ENCODE data around the gene COMP.

Gene COMP

GRCh38 chr19:18761531-18762110 is 29.5 kb downstream of the COMP start:
- Histone ChIP-seq H3K36me3 (ENCODE audit: low read length) (no peaks in the 10 kb centered on the region), H3K27ac (ENCODE audit: low read depth, low read length) (no peak overlapping the region), H3K9me2 (replicated peaks; ENCODE audit: insufficient read depth, low read length) (no peaks in the 10 kb centered on the region), H3K4me2 (ENCODE audit: low read depth, low read length, poor library complexity, severe bottlenecking) (no peak overlapping the region), H4K20me1 (ENCODE audit: low read depth, low read length) (no peaks in the 10 kb centered on the region), H3K4me3 (ENCODE audit: insufficient read depth, low read length, poor library complexity, severe bottlenecking) (no peak overlapping the region), H3K9me3 (ENCODE audit: insufficient read depth, low read length) (no peaks in the 10 kb centered on the region), H3K9ac (ENCODE audit: low read length) (no peak overlapping the region), H2AFZ (ENCODE audit: low read depth, low read length, severe bottlenecking) (no peak overlapping the region), H3K27me3 (ENCODE audit: low read length) (no peaks in the 10 kb centered on the region), H3F3A (ENCODE audit: insufficient read depth) (no peaks in the 10 kb centered on the region), H3K79me2 (ENCODE audit: insufficient read depth, low read length) (no peaks in the 10 kb centered on the region)
- no peak for TF ChIP-seq EZH2phosphoT487 (conservative IDR thresholded peaks at IDR 0.05; ENCODE audit: low read length)
- no peak for TF ChIP-seq CTCF (IDR thresholded peaks at IDR 0.05; ENCODE audit: insufficient read depth, low read length, poor library complexity, severe bottlenecking)

- no peaks in the 10 kb centered on the region for H3K36me3 ChIP-seq (ENCODE audit: low read length)
- no peak for TF ChIP-seq EZH2phosphoT487 (conservative IDR thresholded peaks at IDR 0.05; ENCODE audit: low read length)
- TF ChIP-seq CTCF (IDR thresholded peaks at IDR 0.05; ENCODE audit: insufficient read depth, low read length, poor library complexity, severe bottlenecking) = no peak
- no peaks in the 10 kb centered on the region for H3K27me3 ChIP-seq (ENCODE audit: low read length)
- no peak overlapping the region for H2AFZ ChIP-seq (ENCODE audit: low read depth, low read length, severe bottlenecking)
- no peaks in the 10 kb centered on the region for H3K9me2 ChIP-seq (replicated peaks; ENCODE audit: insufficient read depth, low read length)
- H3K4me3 ChIP-seq (ENCODE audit: insufficient read depth, low read length, poor library complexity, severe bottlenecking) = no peak overlapping the region
- H3K9me3 ChIP-seq (ENCODE audit: insufficient read depth, low read length) = no peaks in the 10 kb centered on the region
- H3K9ac ChIP-seq (ENCODE audit: low read length) = no peak overlapping the region
- no peak overlapping the region for H3K27ac ChIP-seq (ENCODE audit: low read depth, low read length)
- no peaks in the 10 kb centered on the region for H3F3A ChIP-seq (ENCODE audit: insufficient read depth)
- H3K79me2 ChIP-seq (ENCODE audit: insufficient read depth, low read length) = no peaks in the 10 kb centered on the region
- no peak overlapping the region for H3K4me2 ChIP-seq (ENCODE audit: low read depth, low read length, poor library complexity, severe bottlenecking)
- no peaks in the 10 kb centered on the region for H4K20me1 ChIP-seq (ENCODE audit: low read depth, low read length)
Observed at GRCh38 chr19:18760440-18761383, 30.4 kb downstream of the COMP start.

- H3F3A ChIP-seq (ENCODE audit: insufficient read depth) = no peaks in the 10 kb centered on the region
- TF ChIP-seq EZH2phosphoT487 (conservative IDR thresholded peaks at IDR 0.05; ENCODE audit: low read length) = no peak
- no peak for TF ChIP-seq CTCF (IDR thresholded peaks at IDR 0.05; ENCODE audit: insufficient read depth, low read length, poor library complexity, severe bottlenecking)
- H3K9ac ChIP-seq (ENCODE audit: low read length) = no peak overlapping the region
- no peak overlapping the region for H3K4me3 ChIP-seq (ENCODE audit: insufficient read depth, low read length, poor library complexity, severe bottlenecking)
- no peaks in the 10 kb centered on the region for H3K9me2 ChIP-seq (replicated peaks; ENCODE audit: insufficient read depth, low read length)
- H3K4me2 ChIP-seq (ENCODE audit: low read depth, low read length, poor library complexity, severe bottlenecking) = no peak overlapping the region
- no peak overlapping the region for H3K27ac ChIP-seq (ENCODE audit: low read depth, low read length)
- no peaks in the 10 kb centered on the region for H3K36me3 ChIP-seq (ENCODE audit: low read length)
- H4K20me1 ChIP-seq (ENCODE audit: low read depth, low read length) = no peaks in the 10 kb centered on the region
- no peak overlapping the region for H2AFZ ChIP-seq (ENCODE audit: low read depth, low read length, severe bottlenecking)
- H3K79me2 ChIP-seq (ENCODE audit: insufficient read depth, low read length) = no peaks in the 10 kb centered on the region
- no peaks in the 10 kb centered on the region for H3K27me3 ChIP-seq (ENCODE audit: low read length)
- H3K9me3 ChIP-seq (ENCODE audit: insufficient read depth, low read length) = no peaks in the 10 kb centered on the region
Observed at GRCh38 chr19:18759995-18760426, 31.1 kb downstream of the COMP start.
